Measurements from ENCODE around the gene NR2C2AP. TPM values are rescaled to one million over a fixed set of nuclear protein-coding genes. Genes with fewer than 3 reads are reported as not detected.

Gene NR2C2AP
- total and polyA plus RNA-seq, 2 donors (not counting 1 experiment from before 2014, with no cell fraction given): 27.4 to 29.3 TPM

DNA sequence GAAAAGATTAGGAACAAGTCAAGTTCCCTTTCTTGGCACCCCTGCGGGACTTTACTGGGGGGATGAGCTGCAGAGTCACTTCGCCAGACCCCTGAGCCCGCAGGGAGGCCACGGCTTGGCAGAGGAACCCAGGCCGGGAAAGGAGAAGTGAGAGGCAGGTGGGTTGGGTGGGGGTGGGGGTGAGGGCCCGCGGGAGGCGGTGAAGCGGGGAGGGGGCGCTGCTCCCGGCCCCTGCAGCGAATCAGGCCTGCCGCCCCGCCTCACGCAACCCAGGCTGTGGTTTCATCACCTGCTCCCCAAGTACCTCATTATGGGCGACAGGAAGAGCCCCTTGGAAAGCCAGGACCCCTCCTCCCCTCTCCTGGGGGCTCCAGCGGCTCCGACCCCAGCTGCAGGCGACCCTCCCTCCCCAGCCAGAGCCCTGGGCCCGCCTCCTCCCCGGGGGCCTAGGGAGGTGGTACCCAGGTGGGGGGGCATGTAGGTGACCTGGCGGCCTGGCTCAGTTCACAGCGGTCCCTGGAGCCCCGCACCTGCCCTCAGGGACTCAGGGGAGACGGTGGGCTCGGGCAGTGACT is 42.7 kb downstream of the NR2C2AP start:
- Mint-ChIP-seq H3K9me3 (ENCODE audit: insufficient read depth) (peaks cover 2% of the 10 kb centered on the region), H3K4me3 (peak overlapping the region; percentile 59), H3K27me3 (no peaks in the 10 kb centered on the region), H3K27ac (peak overlapping the region; percentile 41), H3K4me1 (peaks cover 42% of the 10 kb centered on the region)
- TF ChIP-seq EZH2 (IDR thresholded peaks at IDR 0.05; ENCODE audit: borderline replicate concordance, insufficient read depth, low read depth, low read length, poor library complexity, severe bottlenecking): no peak
- TF ChIP-seq, protein P1, sequence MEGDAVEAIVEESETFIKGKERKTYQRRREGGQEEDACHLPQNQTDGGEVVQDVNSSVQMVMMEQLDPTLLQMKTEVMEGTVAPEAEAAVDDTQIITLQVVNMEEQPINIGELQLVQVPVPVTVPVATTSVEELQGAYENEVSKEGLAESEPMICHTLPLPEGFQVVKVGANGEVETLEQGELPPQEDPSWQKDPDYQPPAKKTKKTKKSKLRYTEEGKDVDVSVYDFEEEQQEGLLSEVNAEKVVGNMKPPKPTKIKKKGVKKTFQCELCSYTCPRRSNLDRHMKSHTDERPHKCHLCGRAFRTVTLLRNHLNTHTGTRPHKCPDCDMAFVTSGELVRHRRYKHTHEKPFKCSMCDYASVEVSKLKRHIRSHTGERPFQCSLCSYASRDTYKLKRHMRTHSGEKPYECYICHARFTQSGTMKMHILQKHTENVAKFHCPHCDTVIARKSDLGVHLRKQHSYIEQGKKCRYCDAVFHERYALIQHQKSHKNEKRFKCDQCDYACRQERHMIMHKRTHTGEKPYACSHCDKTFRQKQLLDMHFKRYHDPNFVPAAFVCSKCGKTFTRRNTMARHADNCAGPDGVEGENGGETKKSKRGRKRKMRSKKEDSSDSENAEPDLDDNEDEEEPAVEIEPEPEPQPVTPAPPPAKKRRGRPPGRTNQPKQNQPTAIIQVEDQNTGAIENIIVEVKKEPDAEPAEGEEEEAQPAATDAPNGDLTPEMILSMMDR (IDR thresholded peaks at IDR 0.05): no peak
- H3K9ac ChIP-seq (ENCODE audit: low read length): peak overlapping the region; percentile 53
- peak overlapping the region; percentile 88 for H3K4me2 ChIP-seq (replicated peaks; ENCODE audit: low read depth, low read length, poor library complexity, severe bottlenecking)
- H4K20me1 ChIP-seq (ENCODE audit: control insufficient read depth, insufficient read depth, low read length, poor library complexity, severe bottlenecking): no peaks in the 10 kb centered on the region
- POLR2A ChIA-PET: interaction anchor here (0.6 to 2.9 kb wide), 6 partner anchors 9 to 1313 kb away, joined by 3 to 8 read pairs (median 6); partner anchors contain the start of genes ATP13A1, JAK3 and MEF2B
- CTCF ChIA-PET: interaction anchor here (1.6 to 5.6 kb wide), 2 partner anchors 14 to 15 kb away, joined by 4 to 48 read pairs; no protein-coding TSS in a partner anchor
- peaks cover 0 to 6% (median 4%) of the 10 kb centered on the region in 3 donors for H3K9me3 ChIP-seq (ENCODE audit: control extremely low read depth in 1 of 3, control insufficient read depth in 2 of 3, insufficient read depth in 1 of 3, low read length in 2 of 3)
- intact Hi-C loops (cut with micrococcal nuclease): loop anchor here (1.0 to 2.0 kb wide), 3 partner anchors 10 to 15 kb away; partner anchors contain the start of gene MEF2B
- DNase-seq (peak; percentile 87), ATAC-seq (ENCODE audit: low read depth) (peak; percentile 78)
- no peaks in the 10 kb centered on the region for H3K36me3 ChIP-seq (replicated peaks in 1 of 2; ENCODE audit: control extremely low read depth in 1 of 2, control insufficient read depth in 1 of 2, extremely low read depth in 1 of 2, insufficient read depth in 2 of 2, low read length in 1 of 2)
- no peaks in the 10 kb centered on the region for H3K27me3 ChIP-seq (replicated peaks in 1 of 4; ENCODE audit: control extremely low read depth in 1 of 4, control insufficient read depth in 3 of 4, insufficient read depth in 4 of 4, low read length in 3 of 4)
- WGBS (ENCODE audit: insufficient coverage): 6% methylated on average over 11 of the region's 26 CpGs
- peak overlapping the region; percentile 13 for H2AFZ ChIP-seq (ENCODE audit: insufficient read depth, low read depth, low read length, poor library complexity, severe bottlenecking)
- H3K27ac ChIP-seq (ENCODE audit: low read length in 2 of 2): peak overlapping the region; percentile 22 to 67
- H3K4me3 ChIP-seq (ENCODE audit: control extremely low read depth in 1 of 5, extremely low read depth in 1 of 5, insufficient read depth in 1 of 5, low read depth in 2 of 5, low read length in 4 of 5): peak overlapping the region in 3 of 5 experiments; percentile 25 to 42 (median 27)
- H3K4me1 ChIP-seq (ENCODE audit: control insufficient read depth in 2 of 2, insufficient read depth in 2 of 2, low read length in 2 of 2): peaks cover 29 to 55% of the 10 kb centered on the region in 2 donors
- H3K79me2 ChIP-seq (ENCODE audit: control insufficient read depth, insufficient read depth, low read length): no peaks in the 10 kb centered on the region

DNA sequence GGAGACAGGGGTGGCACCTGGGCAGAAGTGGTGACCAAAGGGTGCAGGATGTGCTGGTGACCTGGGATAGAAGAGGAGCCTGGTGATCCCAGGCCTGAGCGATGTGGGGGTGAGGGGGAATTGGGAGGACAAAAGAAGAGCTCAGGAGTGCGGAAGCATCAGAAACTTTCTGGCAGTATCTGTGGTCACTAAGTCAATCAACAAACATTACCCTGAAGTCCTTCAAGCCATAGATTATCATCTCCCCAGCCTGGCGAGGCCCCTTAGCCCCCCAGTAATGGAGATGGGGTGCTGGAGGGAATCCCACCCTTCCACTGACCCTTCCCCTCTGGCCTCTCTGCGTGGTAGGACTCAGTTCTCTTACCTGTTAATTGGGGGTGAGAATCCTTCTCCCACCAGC is 43.7 kb downstream of the NR2C2AP start:
- H3K4me1 Mint-ChIP-seq: peaks cover 49% of the 10 kb centered on the region
- Histone ChIP-seq H4K20me1 (ENCODE audit: control insufficient read depth, insufficient read depth, low read length, poor library complexity, severe bottlenecking) (no peaks in the 10 kb centered on the region), H3K9ac (ENCODE audit: low read length) (no peak overlapping the region), H3K4me1 (ENCODE audit: control insufficient read depth in 2 of 2, insufficient read depth in 2 of 2, low read length in 2 of 2) (peaks cover 36 to 61% of the 10 kb centered on the region in 2 donors), H3K4me2 (replicated peaks; ENCODE audit: low read depth, low read length, poor library complexity, severe bottlenecking) (peak overlapping the region; percentile 88), H3K9me3 (ENCODE audit: control extremely low read depth in 1 of 3, control insufficient read depth in 2 of 3, insufficient read depth in 1 of 3, low read length in 2 of 3) (peaks cover 0 to 6% (median 6%) of the 10 kb centered on the region in 3 donors), H3K27me3 (replicated peaks in 1 of 4; ENCODE audit: control extremely low read depth in 1 of 4, control insufficient read depth in 3 of 4, insufficient read depth in 4 of 4, low read length in 3 of 4) (no peaks in the 10 kb centered on the region), H3K27ac (ENCODE audit: low read length in 2 of 2) (no peak overlapping the region), H3K79me2 (ENCODE audit: control insufficient read depth, insufficient read depth, low read length) (no peaks in the 10 kb centered on the region), H3K4me3 (ENCODE audit: control extremely low read depth in 1 of 5, extremely low read depth in 1 of 5, insufficient read depth in 1 of 5, low read depth in 2 of 5, low read length in 4 of 5) (no peak overlapping the region), H3K36me3 (replicated peaks in 1 of 2; ENCODE audit: control extremely low read depth in 1 of 2, control insufficient read depth in 1 of 2, extremely low read depth in 1 of 2, insufficient read depth in 2 of 2, low read length in 1 of 2) (no peaks in the 10 kb centered on the region), H2AFZ (ENCODE audit: insufficient read depth, low read depth, low read length, poor library complexity, severe bottlenecking) (no peak overlapping the region)
- ChIA-PET POLR2A (interaction anchor here (2.9 kb wide), 1 partner anchor 10 kb away, joined by 8 read pairs; the partner anchor contains the start of gene MEF2B), CTCF (interaction anchor here (0.6 to 5.6 kb wide), 5 partner anchors 14 to 451 kb away, joined by 3 to 48 read pairs (median 4); partner anchors contain the start of gene BORCS8)
- ATAC-seq (ENCODE audit: low read depth): no peak
- no peak for DNase-seq
- H3K9me3 Mint-ChIP-seq (ENCODE audit: insufficient read depth): peaks cover 3% of the 10 kb centered on the region
- H3K4me3 Mint-ChIP-seq: peak overlapping the region; percentile 14
- H3K27me3 Mint-ChIP-seq: no peaks in the 10 kb centered on the region
- intact Hi-C loops (cut with micrococcal nuclease): no loop called here
- no peak for TF ChIP-seq EZH2 (IDR thresholded peaks at IDR 0.05; ENCODE audit: borderline replicate concordance, insufficient read depth, low read depth, low read length, poor library complexity, severe bottlenecking)
- TF ChIP-seq, protein P1 (IDR thresholded peaks at IDR 0.05): no peak
- no peak overlapping the region for H3K27ac Mint-ChIP-seq
- WGBS (ENCODE audit: insufficient coverage): no CpG with 5 or more reads among the region's 4 CpGs
